Calu3 (cell line): ENCODE data around the gene PLCB2. TPM values are rescaled to one million over a fixed set of nuclear protein-coding genes. Genes with fewer than 3 reads are reported as not detected.

Experiments
- BruUV-seq: library from RNA; stranded (reverse); fragments of 400-500 nt; replicated peaks from 2 replicates; lab custom pipeline; 2021; lab: Mats Ljungman, UMichigan
- CTCF ChIA-PET: fragments of 300-600 bp; sonication (Branson Sonifier 250); formaldehyde crosslinking; loops from one replicate; lab custom pipeline; 2022; ENCODE audit warnings: antibody characterized with exemption; lab: Charles Lee
- DNase-seq: peaks from one replicate; pipeline ENCODE4 v3.0.0; 2022
- H3K27ac Mint-ChIP-seq: one replicate; pipeline ENCODE4 v1.8.0; 2022; ENCODE audit warnings: mixed read lengths; ENCODE audit not compliant: unreplicated experiment
- H3K27me3 Mint-ChIP-seq: one replicate; pipeline ENCODE4 v1.8.0; 2022; ENCODE audit warnings: mixed read lengths; ENCODE audit not compliant: unreplicated experiment
- H3K36me3 Mint-ChIP-seq: one replicate; pipeline ENCODE4 v1.8.0; 2022; ENCODE audit warnings: mild to moderate bottlenecking, moderate library complexity, mixed read lengths; ENCODE audit not compliant: insufficient read depth, unreplicated experiment
- H3K4me1 Mint-ChIP-seq: one replicate; pipeline ENCODE4 v1.8.0; 2022; ENCODE audit warnings: mild to moderate bottlenecking, low read depth, mixed read lengths; ENCODE audit not compliant: unreplicated experiment
- H3K4me3 Mint-ChIP-seq: one replicate; pipeline ENCODE4 v1.8.0; 2022; ENCODE audit warnings: mild to moderate bottlenecking, low read depth, moderate library complexity, mixed read lengths; ENCODE audit not compliant: unreplicated experiment
- H3K9me3 Mint-ChIP-seq: one replicate; pipeline ENCODE4 v1.8.0; 2022; ENCODE audit warnings: low read depth, mixed read lengths; ENCODE audit not compliant: unreplicated experiment
- CTCF ChIP-seq: fragments of 200-600 bp; IDR thresholded peaks from one replicate; pipeline ENCODE4 v1.8.0; 2022; ENCODE audit warnings: antibody characterized with exemption; ENCODE audit not compliant: unreplicated experiment
- intact Hi-C: fragments of 100-400 bp; cut with micrococcal nuclease; formaldehyde crosslinking; loops from one replicate; pipeline ENCODE4 v1.10.0; 2022; ENCODE audit not compliant: unreplicated experiment
- total RNA-seq: library from RNA; stranded (reverse); gene quantifications from 2 replicates; pipeline ENCODE4 v1.2.3, GENCODE V29; 2022

PLCB2 gene
- total RNA-seq, 1 experiment from 2014 or later, result 37.3 TPM

GRCh38 chr15:40271685-40272484, 35.9 kb downstream of the PLCB2 start:
- Mint-ChIP-seq H3K27me3 (no peaks in the 10 kb centered on the region), H3K4me1 (no peaks in the 10 kb centered on the region), H3K4me3 (no peak overlapping the region), H3K9me3 (no peaks in the 10 kb centered on the region), H3K27ac (no peak overlapping the region), H3K36me3 (peaks cover 5% of the 10 kb centered on the region)
- CTCF ChIA-PET, result interaction anchor here (1.0 to 4.0 kb wide), 3 partner anchors 18 to 55 kb away, joined by 3 to 39 read pairs (median 5); partner anchors contain the start of gene PAK6
- TF ChIP-seq CTCF, result no peak
- intact Hi-C loops, result loop anchor here (5.0 kb wide), 1 partner anchor 225 kb away; no protein-coding TSS in a partner anchor
- BruUV-seq, result no TSS peak
- DNase-seq, result no peak

- Mint-ChIP-seq H3K27ac (no peak overlapping the region), H3K9me3 (no peaks in the 10 kb centered on the region), H3K27me3 (no peaks in the 10 kb centered on the region), H3K4me3 (no peak overlapping the region), H3K36me3 (no peaks in the 10 kb centered on the region), H3K4me1 (no peaks in the 10 kb centered on the region)
- no peak for DNase-seq
- TF ChIP-seq CTCF, result no peak
- CTCF ChIA-PET, result no interaction called here
- intact Hi-C loops, result loop anchor here (5.0 kb wide), 1 partner anchor 223 kb away; no protein-coding TSS in a partner anchor
- BruUV-seq, result no TSS peak
Measured at GRCh38 chr15:40270246-40270995, 37.3 kb downstream of the PLCB2 start.

GRCh38 chr15:40269604-40270003, 38.1 kb downstream of the PLCB2 start:
- no peak overlapping the region for H3K27ac Mint-ChIP-seq
- H3K4me1 Mint-ChIP-seq, result no peaks in the 10 kb centered on the region
- H3K27me3 Mint-ChIP-seq, result no peaks in the 10 kb centered on the region
- H3K4me3 Mint-ChIP-seq, result no peak overlapping the region
- CTCF ChIA-PET, result no interaction called here
- H3K9me3 Mint-ChIP-seq, result no peaks in the 10 kb centered on the region
- TF ChIP-seq CTCF, result no peak
- no TSS peak for BruUV-seq
- intact Hi-C loops, result loop anchor here (5.0 kb wide), 1 partner anchor 222 kb away; no protein-coding TSS in a partner anchor
- DNase-seq, result no peak
- no peaks in the 10 kb centered on the region for H3K36me3 Mint-ChIP-seq

- no peak for DNase-seq
- Mint-ChIP-seq H3K27ac (no peak overlapping the region), H3K27me3 (no peaks in the 10 kb centered on the region), H3K36me3 (no peaks in the 10 kb centered on the region), H3K4me1 (no peaks in the 10 kb centered on the region), H3K9me3 (no peaks in the 10 kb centered on the region), H3K4me3 (no peak overlapping the region)
- no TSS peak for BruUV-seq
- CTCF ChIA-PET, result interaction anchor here (0.5 to 1.3 kb wide), 3 partner anchors 29 to 50 kb away, joined by 3 to 7 read pairs (median 3); partner anchors contain the start of gene PAK6
- no peak for TF ChIP-seq CTCF
- intact Hi-C loops, result no loop called here
Measured at GRCh38 chr15:40267670-40268069, 40.1 kb downstream of the PLCB2 start.
